ENCODE results near the gene FABP3.
A peak's percentile ranks its signal among the peaks of the same experiment; 100 is the strongest.

- peak in 1 of 2 donors; percentile 79 for TF ChIP-seq POLR2AphosphoS5 (IDR thresholded peaks at IDR 0.05; ENCODE audit: insufficient read depth in 1 of 2, low read depth in 1 of 2)
- TF ChIP-seq, protein P1, sequence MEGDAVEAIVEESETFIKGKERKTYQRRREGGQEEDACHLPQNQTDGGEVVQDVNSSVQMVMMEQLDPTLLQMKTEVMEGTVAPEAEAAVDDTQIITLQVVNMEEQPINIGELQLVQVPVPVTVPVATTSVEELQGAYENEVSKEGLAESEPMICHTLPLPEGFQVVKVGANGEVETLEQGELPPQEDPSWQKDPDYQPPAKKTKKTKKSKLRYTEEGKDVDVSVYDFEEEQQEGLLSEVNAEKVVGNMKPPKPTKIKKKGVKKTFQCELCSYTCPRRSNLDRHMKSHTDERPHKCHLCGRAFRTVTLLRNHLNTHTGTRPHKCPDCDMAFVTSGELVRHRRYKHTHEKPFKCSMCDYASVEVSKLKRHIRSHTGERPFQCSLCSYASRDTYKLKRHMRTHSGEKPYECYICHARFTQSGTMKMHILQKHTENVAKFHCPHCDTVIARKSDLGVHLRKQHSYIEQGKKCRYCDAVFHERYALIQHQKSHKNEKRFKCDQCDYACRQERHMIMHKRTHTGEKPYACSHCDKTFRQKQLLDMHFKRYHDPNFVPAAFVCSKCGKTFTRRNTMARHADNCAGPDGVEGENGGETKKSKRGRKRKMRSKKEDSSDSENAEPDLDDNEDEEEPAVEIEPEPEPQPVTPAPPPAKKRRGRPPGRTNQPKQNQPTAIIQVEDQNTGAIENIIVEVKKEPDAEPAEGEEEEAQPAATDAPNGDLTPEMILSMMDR (IDR thresholded peaks at IDR 0.05), result no peak
- TF ChIP-seq POLR2A (IDR thresholded peaks at IDR 0.05), result peak in 1 of 2 donors; percentile 20
These were observed at the start of gene FABP3 for GRCh38 chr1:31373056-31373896.
